GM18498 (cell line): ENCODE results near the gene WNT7B.

ENCODE experiments used
- ATAC-seq: cut with Tn5 transposase; IDR thresholded peaks from one replicate; pipeline ENCODE4 v1.9.1; 2021; ENCODE audit warnings: mild to moderate bottlenecking, moderate library complexity; ENCODE audit not compliant: unreplicated experiment

WNT7B gene

GRCh38 chr22:45974498-45974897, 2.5 kb downstream of the WNT7B start:
- ATAC-seq: no peak

GRCh38 chr22:45972889-45973253, 4.1 kb downstream of the WNT7B start:
- ATAC-seq: no peak

GRCh38 chr22:45972091-45972888, 4.7 kb downstream of the WNT7B start:
- ATAC-seq: no peak

GRCh38 chr22:45971408-45972028, 5.4 kb downstream of the WNT7B start:
- ATAC-seq: no peak

GRCh38 chr22:45970705-45971407, 6.1 kb downstream of the WNT7B start:
- no peak for ATAC-seq

- no peak for ATAC-seq
Observed at GRCh38 chr22:45969801-45970470, 7.0 kb downstream of the WNT7B start.

- no peak for ATAC-seq
Observed at GRCh38 chr22:45969414-45969799, 7.6 kb downstream of the WNT7B start.

- ATAC-seq: no peak
Observed at GRCh38 chr22:45968751-45969413, 8.1 kb downstream of the WNT7B start.

- ATAC-seq: no peak
Observed at GRCh38 chr22:45968003-45968650, 8.8 kb downstream of the WNT7B start.

GRCh38 chr22:45966895-45967365, 10.0 kb downstream of the WNT7B start:
- ATAC-seq: no peak

- no peak for ATAC-seq
Observed at GRCh38 chr22:45966320-45966894, 10.6 kb downstream of the WNT7B start.

GRCh38 chr22:45965563-45965962, 11.4 kb downstream of the WNT7B start:
- no peak for ATAC-seq

GRCh38 chr22:45964926-45965527, 11.9 kb downstream of the WNT7B start:
- no peak for ATAC-seq

GRCh38 chr22:45964372-45964771, 12.6 kb downstream of the WNT7B start:
- no peak for ATAC-seq

GRCh38 chr22:45963821-45964220, 13.1 kb downstream of the WNT7B start:
- no peak for ATAC-seq

GRCh38 chr22:45962756-45963324, 14.1 kb downstream of the WNT7B start:
- ATAC-seq: no peak

GRCh38 chr22:45962434-45962718, 14.6 kb downstream of the WNT7B start:
- no peak for ATAC-seq

- ATAC-seq: no peak
Observed at GRCh38 chr22:45961679-45962433, 15.1 kb downstream of the WNT7B start.
